GM12874 (cell line): ENCODE measurements around the gene AGBL5.

Experiments
- CTCF ChIP-seq: IDR thresholded peaks from 2 replicates; pipeline ENCODE4 v1.5.1; 2011; ENCODE audit warnings: low read depth, mild to moderate bottlenecking, control low read depth, low read length, moderate library complexity; ENCODE audit not compliant: insufficient read depth

Gene AGBL5

GRCh38 chr2:27039426-27039825 lies 12.0 kb upstream of the AGBL5 start:
- TF ChIP-seq CTCF = no peak

GRCh38 chr2:27039871-27040270 lies 11.6 kb upstream of the AGBL5 start:
- no peak for TF ChIP-seq CTCF

GRCh38 chr2:27040282-27040681 lies 11.2 kb upstream of the AGBL5 start:
- no peak for TF ChIP-seq CTCF

- TF ChIP-seq CTCF = no peak
These were observed 9.7 kb upstream of the AGBL5 start for GRCh38 chr2:27041752-27042151.

GRCh38 chr2:27042159-27042661 lies 9.3 kb upstream of the AGBL5 start:
- TF ChIP-seq CTCF = no peak

GRCh38 chr2:27042985-27043634 lies 8.4 kb upstream of the AGBL5 start:
- no peak for TF ChIP-seq CTCF

GRCh38 chr2:27049422-27050280 lies 1.8 kb upstream of the AGBL5 start:
- no peak for TF ChIP-seq CTCF
